HepG2 (cell line): Measurements from ENCODE around the gene SLC35G2. TPM values are rescaled to one million over a fixed set of nuclear protein-coding genes. Genes with fewer than 3 reads are reported as not detected.

Experiments
- BCL6 ChIP-seq: IDR thresholded peaks from 2 replicates; pipeline ENCODE4 v1.6.1; 2016; ENCODE audit warnings: missing genetic modification reagents, missing compliant biosample characterization
- CCAR2 ChIP-seq: fragments of 200-400 bp; formaldehyde crosslinking; optimal IDR thresholded peaks from 2 replicates; pipeline ENCODE3; 2018; ENCODE audit warnings: low read depth, mild to moderate bottlenecking, low read length, moderate library complexity
- CHD4 ChIP-seq: fragments of 200-600 bp; sonication (generic); IDR thresholded peaks from 2 replicates; pipeline ENCODE4 v1.7.0; 2017; ENCODE audit warnings: mild to moderate bottlenecking, low read length, borderline replicate concordance
- HNRNPH1 ChIP-seq: fragments of 200-400 bp; formaldehyde crosslinking; optimal IDR thresholded peaks from 2 replicates; pipeline ENCODE3; 2017; ENCODE audit warnings: mild to moderate bottlenecking, low read depth, low read length
- IRX3 ChIP-seq: sonication (generic); formaldehyde crosslinking; IDR thresholded peaks from 2 replicates; pipeline ENCODE4 v1.8.1; 2023; ENCODE audit warnings: mild to moderate bottlenecking, low read depth, missing genetic modification reagents, borderline replicate concordance
- KDM5B ChIP-seq: sonication (generic); formaldehyde crosslinking; IDR thresholded peaks from 2 replicates; pipeline ENCODE4 v1.4.0; 2020; ENCODE audit warnings: missing genetic modification reagents, mild to moderate bottlenecking, borderline replicate concordance
- MIER3 ChIP-seq: IDR thresholded peaks from 2 replicates; pipeline ENCODE4 v1.6.1; 2016; ENCODE audit warnings: missing compliant biosample characterization, borderline replicate concordance
- RBM22 ChIP-seq: fragments of 200-400 bp; formaldehyde crosslinking; optimal IDR thresholded peaks from 2 replicates; pipeline ENCODE3; 2017; ENCODE audit warnings: mild to moderate bottlenecking, low read length, moderate library complexity
- TRIM24 ChIP-seq: sonication (generic); formaldehyde crosslinking; IDR thresholded peaks from 2 replicates; pipeline ENCODE4 v1.8.0; 2022; ENCODE audit warnings: mild to moderate bottlenecking, missing genetic modification reagents
- WIZ ChIP-seq: sonication (generic); formaldehyde crosslinking; IDR thresholded peaks from 2 replicates; pipeline ENCODE4 v1.5.1; 2020; ENCODE audit warnings: mild to moderate bottlenecking, missing genetic modification reagents
- ZNF143 ChIP-seq: sonication (generic); formaldehyde crosslinking; IDR thresholded peaks from 2 replicates; pipeline ENCODE4 v1.4.0; 2020; ENCODE audit warnings: missing genetic modification reagents
- ZNF205 ChIP-seq: IDR thresholded peaks from 2 replicates; pipeline ENCODE4 v1.6.1; 2018; ENCODE audit warnings: missing biosample characterization, missing genetic modification reagents
- ZNF382 ChIP-seq: sonication (generic); formaldehyde crosslinking; IDR thresholded peaks from 2 replicates; pipeline ENCODE4 v1.5.0; 2020; ENCODE audit warnings: missing genetic modification reagents, mild to moderate bottlenecking, borderline replicate concordance
- ZNF468 ChIP-seq: sonication (generic); formaldehyde crosslinking; IDR thresholded peaks from 2 replicates; pipeline ENCODE4 v1.8.0; 2022; ENCODE audit warnings: mild to moderate bottlenecking, moderate library complexity, missing genetic modification reagents
- ZNF607 ChIP-seq: sonication (generic); formaldehyde crosslinking; IDR thresholded peaks from 2 replicates; pipeline ENCODE4 v1.5.1; 2020; ENCODE audit warnings: missing genetic modification reagents, mild to moderate bottlenecking, borderline replicate concordance
- ZNF776 ChIP-seq: sonication (generic); formaldehyde crosslinking; IDR thresholded peaks from 2 replicates; pipeline ENCODE4 v1.4.0; 2020; ENCODE audit warnings: mild to moderate bottlenecking, missing genetic modification reagents
- ZNF777 ChIP-seq: sonication (generic); formaldehyde crosslinking; IDR thresholded peaks from 2 replicates; pipeline ENCODE4 v1.4.0; 2020; ENCODE audit warnings: missing genetic modification reagents
- polyA plus RNA-seq, 8 experiments: library from polyadenylated mRNA; depleted of rRNA in 3 of 8; stranded (reverse) in 7 of 8; unstranded in 1 of 8; fragments of >200 nt; fragmentation: Illumina TruSeq in 4 of 8; extraction: Trizol in 4 of 8; gene quantifications; 2 replicates each; pipeline versions ENCODE4 v1.2.1 to v1.2.3, GENCODE V29; 2011 to 2016; ENCODE audit warnings: low read depth in 4 of 8, missing spikeins in 1 of 8, mixed read lengths in 1 of 8; ENCODE audit not compliant: insufficient read depth in 1 of 8
- total RNA-seq, 5 experiments: library from RNA; depleted of rRNA; stranded (reverse); fragments of >200 nt; fragmentation: Illumina TruSeq; extraction: Trizol; gene quantifications; 2 replicates each; pipeline ENCODE4 v1.2.3, GENCODE V29; 2016; ENCODE audit warnings: low read depth in 1 of 5
- TF ChIP-seq, protein P1 (sequence below): sonication (generic); formaldehyde crosslinking; IDR thresholded peaks from 2 replicates; pipeline ENCODE4 v1.4.0; 2020; ENCODE audit warnings: mild to moderate bottlenecking, missing genetic modification reagents
- TF ChIP-seq, protein P2 (sequence below): IDR thresholded peaks from 2 replicates; pipeline ENCODE4 v1.6.1; 2016; ENCODE audit warnings: low read depth, control low read depth
- TF ChIP-seq, protein P3 (sequence below): sonication (generic); formaldehyde crosslinking; IDR thresholded peaks from 2 replicates; pipeline ENCODE4 v1.4.0; 2020; ENCODE audit warnings: missing genetic modification reagents, borderline replicate concordance
- TF ChIP-seq, protein P4 (sequence below): IDR thresholded peaks from 2 replicates; pipeline ENCODE4 v1.6.1; 2016; ENCODE audit warnings: low read depth, borderline replicate concordance
- TF ChIP-seq, protein P5 (sequence below): sonication (generic); formaldehyde crosslinking; conservative IDR thresholded peaks from 2 replicates; pipeline ENCODE4 v1.8.1; 2023; ENCODE audit warnings: missing genetic modification reagents
- TF ChIP-seq, protein P6 (sequence below): sonication (generic); formaldehyde crosslinking; IDR thresholded peaks from 2 replicates; pipeline ENCODE4 v1.4.0; 2020; ENCODE audit warnings: low read depth, mild to moderate bottlenecking, missing genetic modification reagents

SLC35G2 gene
- total and polyA plus RNA-seq, 2 of the 13 experiments (the other 11 are each of a cell fraction or from before 2014, with no cell fraction given), result 7.6 to 10.3 TPM

DNA sequence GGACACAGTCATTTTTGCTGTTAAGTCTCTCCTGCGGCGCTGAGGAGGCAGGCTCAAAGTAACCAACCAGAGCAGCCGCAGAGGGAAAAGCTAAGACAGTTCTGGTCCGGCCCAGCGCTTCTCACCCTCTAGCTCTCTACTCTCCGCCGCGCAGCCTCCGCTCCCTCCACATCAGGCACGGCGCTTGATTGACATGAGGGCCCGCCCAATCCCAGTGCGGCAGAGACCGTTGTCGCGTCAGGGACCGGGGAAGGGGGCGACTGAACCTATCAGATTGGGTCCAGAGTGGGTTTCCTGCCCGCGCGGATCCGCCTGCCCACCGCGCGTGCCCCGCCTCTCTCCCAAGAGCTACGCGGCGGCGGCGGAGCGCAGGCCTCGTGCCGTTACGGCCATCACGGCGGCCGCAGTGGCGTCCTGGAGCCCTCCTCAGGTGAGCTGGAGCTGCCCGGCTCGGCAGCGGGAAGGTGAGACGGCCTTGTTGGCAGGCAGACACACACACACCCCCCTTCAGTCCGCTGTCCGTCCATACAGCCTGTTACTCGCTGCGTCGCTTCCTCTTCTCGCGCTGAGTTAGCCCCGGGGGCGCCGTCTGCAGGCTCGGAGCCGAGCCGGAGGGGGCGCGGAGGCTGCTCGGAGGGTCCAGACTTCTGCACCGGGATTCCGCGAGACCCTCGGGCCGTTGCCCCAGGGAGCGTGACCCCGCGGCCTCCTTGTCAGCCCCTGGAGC lies 43.1 kb downstream of the SLC35G2 start, which contains the start of gene NCK1 (continued):
- TF ChIP-seq, protein P1, sequence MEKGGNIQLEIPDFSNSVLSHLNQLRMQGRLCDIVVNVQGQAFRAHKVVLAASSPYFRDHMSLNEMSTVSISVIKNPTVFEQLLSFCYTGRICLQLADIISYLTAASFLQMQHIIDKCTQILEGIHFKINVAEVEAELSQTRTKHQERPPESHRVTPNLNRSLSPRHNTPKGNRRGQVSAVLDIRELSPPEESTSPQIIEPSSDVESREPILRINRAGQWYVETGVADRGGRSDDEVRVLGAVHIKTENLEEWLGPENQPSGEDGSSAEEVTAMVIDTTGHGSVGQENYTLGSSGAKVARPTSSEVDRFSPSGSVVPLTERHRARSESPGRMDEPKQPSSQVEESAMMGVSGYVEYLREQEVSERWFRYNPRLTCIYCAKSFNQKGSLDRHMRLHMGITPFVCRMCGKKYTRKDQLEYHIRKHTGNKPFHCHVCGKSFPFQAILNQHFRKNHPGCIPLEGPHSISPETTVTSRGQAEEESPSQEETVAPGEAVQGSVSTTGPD (CRISPR knock-in tag), result no peak
- TF ChIP-seq ZNF776 (CRISPR knock-in tag) (peak; percentile 95), ZNF205 (CRISPR knock-in tag) (peak; percentile 59; the same call in 1 of the 2 replicates), ZNF382 (CRISPR knock-in tag) (no peak), HNRNPH1 (no peak), TRIM24 (CRISPR knock-in tag) (no peak), CHD4 (no peak), ZNF777 (CRISPR knock-in tag) (peak; percentile 96), ZNF143 (no peak), RBM22 (no peak), ZNF468 (CRISPR knock-in tag) (no peak), ZNF607 (CRISPR knock-in tag) (peak; percentile 43; the same call in 1 of the 2 replicates), WIZ (CRISPR knock-in tag) (peak; percentile 89), IRX3 (CRISPR knock-in tag) (peak; percentile 84; the same call in 1 of the 2 replicates), BCL6 (peak; percentile 66), MIER3 (CRISPR knock-in tag) (no peak; the same call in 1 of the 2 replicates), KDM5B (CRISPR knock-in tag) (peak; percentile 99), CCAR2 (no peak)
- TF ChIP-seq, protein P2, sequence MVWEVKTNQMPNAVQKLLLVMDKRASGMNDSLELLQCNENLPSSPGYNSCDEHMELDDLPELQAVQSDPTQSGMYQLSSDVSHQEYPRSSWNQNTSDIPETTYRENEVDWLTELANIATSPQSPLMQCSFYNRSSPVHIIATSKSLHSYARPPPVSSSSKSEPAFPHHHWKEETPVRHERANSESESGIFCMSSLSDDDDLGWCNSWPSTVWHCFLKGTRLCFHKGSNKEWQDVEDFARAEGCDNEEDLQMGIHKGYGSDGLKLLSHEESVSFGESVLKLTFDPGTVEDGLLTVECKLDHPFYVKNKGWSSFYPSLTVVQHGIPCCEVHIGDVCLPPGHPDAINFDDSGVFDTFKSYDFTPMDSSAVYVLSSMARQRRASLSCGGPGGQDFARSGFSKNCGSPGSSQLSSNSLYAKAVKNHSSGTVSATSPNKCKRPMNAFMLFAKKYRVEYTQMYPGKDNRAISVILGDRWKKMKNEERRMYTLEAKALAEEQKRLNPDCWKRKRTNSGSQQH, result peak; percentile 94
- TF ChIP-seq, protein P3, sequence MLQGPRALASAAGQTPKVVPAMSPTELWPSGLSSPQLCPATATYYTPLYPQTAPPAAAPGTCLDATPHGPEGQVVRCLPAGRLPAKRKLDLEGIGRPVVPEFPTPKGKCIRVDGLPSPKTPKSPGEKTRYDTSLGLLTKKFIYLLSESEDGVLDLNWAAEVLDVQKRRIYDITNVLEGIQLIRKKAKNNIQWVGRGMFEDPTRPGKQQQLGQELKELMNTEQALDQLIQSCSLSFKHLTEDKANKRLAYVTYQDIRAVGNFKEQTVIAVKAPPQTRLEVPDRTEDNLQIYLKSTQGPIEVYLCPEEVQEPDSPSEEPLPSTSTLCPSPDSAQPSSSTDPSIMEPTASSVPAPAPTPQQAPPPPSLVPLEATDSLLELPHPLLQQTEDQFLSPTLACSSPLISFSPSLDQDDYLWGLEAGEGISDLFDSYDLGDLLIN (CRISPR knock-in tag), result no peak
- TF ChIP-seq, protein P4, sequence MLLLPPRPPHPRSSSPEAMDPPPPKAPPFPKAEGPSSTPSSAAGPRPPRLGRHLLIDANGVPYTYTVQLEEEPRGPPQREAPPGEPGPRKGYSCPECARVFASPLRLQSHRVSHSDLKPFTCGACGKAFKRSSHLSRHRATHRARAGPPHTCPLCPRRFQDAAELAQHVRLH (CRISPR knock-in tag), result peak; percentile 86
- TF ChIP-seq, protein P5, sequence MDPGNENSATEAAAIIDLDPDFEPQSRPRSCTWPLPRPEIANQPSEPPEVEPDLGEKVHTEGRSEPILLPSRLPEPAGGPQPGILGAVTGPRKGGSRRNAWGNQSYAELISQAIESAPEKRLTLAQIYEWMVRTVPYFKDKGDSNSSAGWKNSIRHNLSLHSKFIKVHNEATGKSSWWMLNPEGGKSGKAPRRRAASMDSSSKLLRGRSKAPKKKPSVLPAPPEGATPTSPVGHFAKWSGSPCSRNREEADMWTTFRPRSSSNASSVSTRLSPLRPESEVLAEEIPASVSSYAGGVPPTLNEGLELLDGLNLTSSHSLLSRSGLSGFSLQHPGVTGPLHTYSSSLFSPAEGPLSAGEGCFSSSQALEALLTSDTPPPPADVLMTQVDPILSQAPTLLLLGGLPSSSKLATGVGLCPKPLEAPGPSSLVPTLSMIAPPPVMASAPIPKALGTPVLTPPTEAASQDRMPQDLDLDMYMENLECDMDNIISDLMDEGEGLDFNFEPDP, result no peak
- TF ChIP-seq, protein P6, sequence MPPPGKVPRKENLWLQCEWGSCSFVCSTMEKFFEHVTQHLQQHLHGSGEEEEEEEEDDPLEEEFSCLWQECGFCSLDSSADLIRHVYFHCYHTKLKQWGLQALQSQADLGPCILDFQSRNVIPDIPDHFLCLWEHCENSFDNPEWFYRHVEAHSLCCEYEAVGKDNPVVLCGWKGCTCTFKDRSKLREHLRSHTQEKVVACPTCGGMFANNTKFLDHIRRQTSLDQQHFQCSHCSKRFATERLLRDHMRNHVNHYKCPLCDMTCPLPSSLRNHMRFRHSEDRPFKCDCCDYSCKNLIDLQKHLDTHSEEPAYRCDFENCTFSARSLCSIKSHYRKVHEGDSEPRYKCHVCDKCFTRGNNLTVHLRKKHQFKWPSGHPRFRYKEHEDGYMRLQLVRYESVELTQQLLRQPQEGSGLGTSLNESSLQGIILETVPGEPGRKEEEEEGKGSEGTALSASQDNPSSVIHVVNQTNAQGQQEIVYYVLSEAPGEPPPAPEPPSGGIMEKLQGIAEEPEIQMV (CRISPR knock-in tag), result peak; percentile 83
